Measurements from ENCODE around the gene HPSE2. TPM values are rescaled to one million over a fixed set of nuclear protein-coding genes. Genes with fewer than 3 reads are reported as not detected.

HPSE2 gene
- total RNA-seq, 1 donor from 2014 or later, result under 0.01 TPM

DNA sequence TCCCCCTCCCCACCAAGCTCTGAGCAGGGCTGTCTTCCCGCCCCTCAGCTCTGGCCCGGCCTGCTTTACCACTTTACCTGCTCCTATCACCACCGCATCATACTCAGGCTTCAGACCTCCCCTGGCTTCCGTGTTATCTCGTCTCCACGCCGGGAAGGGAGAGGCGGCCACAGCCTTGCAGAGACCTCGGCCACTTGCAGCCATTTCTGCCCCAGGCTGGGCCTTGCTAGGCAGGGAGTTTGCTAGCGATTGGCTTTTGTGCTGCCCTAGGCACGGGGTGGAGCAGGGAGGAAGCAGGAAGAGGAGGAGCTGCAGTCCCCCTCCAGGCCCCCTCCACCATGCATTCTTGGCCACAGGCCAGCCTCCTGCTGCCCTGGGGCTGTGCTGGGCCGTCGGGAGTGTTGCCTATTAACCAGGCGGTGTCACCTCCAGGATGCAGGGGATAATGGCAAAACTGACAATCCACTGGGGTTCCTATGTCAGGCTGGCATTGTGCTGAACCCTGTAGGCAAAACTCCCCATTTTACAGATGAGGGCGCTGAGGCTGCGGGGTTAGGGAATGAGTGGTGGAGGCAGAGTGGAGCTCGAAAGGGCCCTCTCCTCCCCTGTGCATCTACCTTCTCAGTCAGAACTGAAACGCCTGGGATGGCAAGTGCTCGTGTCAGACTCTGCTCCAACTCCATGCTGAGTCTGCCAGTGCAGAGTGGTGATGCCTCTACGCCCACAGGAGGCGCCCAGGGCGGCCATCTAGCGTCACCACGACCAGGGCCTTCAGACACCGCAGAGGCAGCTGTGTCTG, 820.5 kb downstream of the HPSE2 start, which contains the start of gene PYROXD2:
Gene PYROXD2 (minus strand): TSS at position 251 of the 799 bp plus-strand sequence. CDS start 47 bp downstream, at position 204.
- H3K9ac ChIP-seq (ENCODE audit: low read depth in 1 of 3, low read length in 3 of 3), result peak within 1 kb of the TSS; percentile 81 to 94 (median 82)
- peaks cover 23 to 29% (median 26%) of the 10 kb centered on the region in 3 donors for H3K36me3 ChIP-seq (ENCODE audit: control insufficient read depth in 3 of 3, insufficient read depth in 3 of 3, low read length in 3 of 3)
- H3K4me3 ChIP-seq (ENCODE audit: low read length in 3 of 3), result peak within 1 kb of the TSS; percentile 81 to 93 (median 92)
- peak within 1 kb of the TSS; percentile 74 for H3K27ac ChIP-seq (ENCODE audit: low read depth, low read length)
- H3K9me3 ChIP-seq (ENCODE audit: control insufficient read depth in 3 of 3, low read length in 3 of 3), result no peaks in the 10 kb centered on the region
- H3K27me3 ChIP-seq (ENCODE audit: control insufficient read depth in 3 of 3, insufficient read depth in 3 of 3, low read length in 3 of 3), result no peaks in the 10 kb centered on the region
- peaks cover 26 to 42% (median 38%) of the 10 kb centered on the region in 3 donors for H3K4me1 ChIP-seq (ENCODE audit: control insufficient read depth in 3 of 3, insufficient read depth in 3 of 3, low read length in 3 of 3)

DNA sequence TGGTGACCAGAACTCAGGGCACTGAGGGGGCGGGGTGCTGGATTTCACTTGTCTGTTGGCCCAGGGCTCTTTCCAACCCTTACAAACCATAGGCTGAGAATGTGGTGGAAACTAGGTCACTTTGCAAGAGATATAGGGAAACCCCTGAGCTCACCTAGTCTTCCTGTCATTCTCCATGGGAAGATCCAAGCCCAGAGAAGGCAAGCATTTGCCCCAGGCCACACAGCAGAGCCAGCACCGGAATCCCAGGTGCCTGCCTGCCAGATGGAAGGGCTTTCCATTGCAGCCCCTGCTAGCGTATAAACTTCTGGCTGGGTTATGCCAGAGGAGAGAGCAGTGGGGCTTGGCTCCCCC, 821.1 kb downstream of the HPSE2 start:
- peaks cover 26 to 44% (median 38%) of the 10 kb centered on the region in 3 donors for H3K4me1 ChIP-seq (ENCODE audit: control insufficient read depth in 3 of 3, insufficient read depth in 3 of 3, low read length in 3 of 3)
- peak overlapping the region; percentile 81 to 93 (median 92) for H3K4me3 ChIP-seq (ENCODE audit: low read length in 3 of 3)

DNA sequence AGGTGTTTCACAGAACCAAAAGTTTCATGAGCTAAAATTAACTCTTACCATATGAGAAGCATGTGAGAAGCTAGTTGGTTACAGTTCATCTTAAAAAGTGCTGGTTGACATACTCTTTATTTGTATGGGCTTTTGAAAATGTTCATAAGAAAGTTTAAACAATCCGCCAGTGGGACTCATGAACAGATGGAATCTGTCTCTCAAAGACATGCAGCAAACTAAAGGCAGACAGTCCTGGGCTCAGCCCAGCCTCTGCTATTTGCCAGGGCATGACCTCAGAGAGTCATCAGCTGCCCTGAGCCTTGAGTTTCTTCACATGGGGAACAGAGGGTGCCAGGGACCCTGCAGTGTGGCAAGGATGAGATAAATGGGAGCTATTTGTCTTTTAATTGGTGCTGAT, 823.9 kb downstream of the HPSE2 start:
- Histone ChIP-seq H3K9ac (ENCODE audit: low read depth in 1 of 3, low read length in 3 of 3) (peak overlapping the region in 1 of 3 donors; percentile 25), H3K4me1 (ENCODE audit: control insufficient read depth in 3 of 3, insufficient read depth in 3 of 3, low read length in 3 of 3) (peaks cover 29 to 48% (median 44%) of the 10 kb centered on the region in 3 donors), H3K4me3 (ENCODE audit: low read length in 3 of 3) (no peak overlapping the region), H3K27me3 (ENCODE audit: control insufficient read depth in 3 of 3, insufficient read depth in 3 of 3, low read length in 3 of 3) (no peaks in the 10 kb centered on the region), H3K9me3 (ENCODE audit: control insufficient read depth in 3 of 3, low read length in 3 of 3) (no peaks in the 10 kb centered on the region), H3K27ac (ENCODE audit: low read depth, low read length) (peak overlapping the region; percentile 5), H3K36me3 (ENCODE audit: control insufficient read depth in 3 of 3, insufficient read depth in 3 of 3, low read length in 3 of 3) (peaks cover 0 to 4% (median 3%) of the 10 kb centered on the region in 3 donors)

More for the DNA sequence above, 821.1 kb downstream of the HPSE2 start:
- peaks cover 20 to 24% (median 20%) of the 10 kb centered on the region in 3 donors for H3K36me3 ChIP-seq (ENCODE audit: control insufficient read depth in 3 of 3, insufficient read depth in 3 of 3, low read length in 3 of 3)
- H3K27ac ChIP-seq (ENCODE audit: low read depth, low read length), result peak overlapping the region; percentile 74
- H3K9ac ChIP-seq (ENCODE audit: low read depth in 1 of 3, low read length in 3 of 3), result peak overlapping the region; percentile 81 to 94 (median 82)
- no peaks in the 10 kb centered on the region for H3K9me3 ChIP-seq (ENCODE audit: control insufficient read depth in 3 of 3, low read length in 3 of 3)
- no peaks in the 10 kb centered on the region for H3K27me3 ChIP-seq (ENCODE audit: control insufficient read depth in 3 of 3, insufficient read depth in 3 of 3, low read length in 3 of 3)

DNA sequence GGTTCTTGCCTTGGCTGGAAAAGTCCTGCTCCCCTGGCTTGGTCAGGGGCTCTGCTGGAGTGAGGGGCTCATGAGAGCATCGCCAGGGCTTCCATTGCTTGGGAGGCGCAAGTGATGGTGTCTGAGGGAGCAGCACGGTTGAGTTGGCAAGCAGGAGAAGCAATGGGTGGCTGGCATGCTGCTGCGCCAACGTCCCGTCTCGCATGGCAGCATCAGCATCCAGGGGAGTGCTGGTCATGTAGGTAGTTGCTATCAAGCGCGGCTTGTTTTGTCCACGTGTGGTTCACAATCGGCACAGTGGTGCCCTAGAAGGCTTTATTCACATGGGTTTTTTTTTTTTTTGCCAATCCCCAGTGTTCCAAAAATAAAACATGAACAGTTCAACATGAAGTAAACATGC, 824.5 kb downstream of the HPSE2 start:
- Histone ChIP-seq H3K36me3 (ENCODE audit: control insufficient read depth in 3 of 3, insufficient read depth in 3 of 3, low read length in 3 of 3) (peaks cover 0 to 2% (median 0%) of the 10 kb centered on the region in 3 donors), H3K9me3 (ENCODE audit: control insufficient read depth in 3 of 3, low read length in 3 of 3) (no peaks in the 10 kb centered on the region), H3K27ac (ENCODE audit: low read depth, low read length) (peak overlapping the region; percentile 5), H3K4me3 (ENCODE audit: low read length in 3 of 3) (no peak overlapping the region), H3K27me3 (ENCODE audit: control insufficient read depth in 3 of 3, insufficient read depth in 3 of 3, low read length in 3 of 3) (no peaks in the 10 kb centered on the region), H3K9ac (ENCODE audit: low read depth in 1 of 3, low read length in 3 of 3) (peak overlapping the region in 1 of 3 donors; percentile 25), H3K4me1 (ENCODE audit: control insufficient read depth in 3 of 3, insufficient read depth in 3 of 3, low read length in 3 of 3) (peaks cover 29 to 48% (median 44%) of the 10 kb centered on the region in 3 donors)

DNA sequence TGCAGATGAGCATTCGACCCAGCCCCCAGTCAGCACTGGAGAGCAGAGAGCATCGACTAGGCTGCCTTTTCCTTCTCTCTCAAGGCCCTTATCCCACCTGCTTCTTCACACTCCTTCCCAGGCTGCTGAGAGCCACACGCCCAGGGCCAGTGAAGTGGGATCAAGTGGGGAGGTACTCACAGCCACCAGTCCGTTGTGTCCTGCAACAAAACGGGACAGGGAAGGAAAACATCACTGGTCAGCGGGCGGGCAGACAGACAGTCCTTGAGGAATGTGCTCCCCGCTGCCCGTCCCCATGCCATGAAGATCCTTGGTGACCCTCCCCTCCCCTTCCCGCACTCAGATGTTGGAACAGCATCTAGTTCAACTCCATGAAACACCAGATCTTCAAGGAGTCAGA, 824.9 kb downstream of the HPSE2 start:
- Histone ChIP-seq H3K36me3 (ENCODE audit: control insufficient read depth in 3 of 3, insufficient read depth in 3 of 3, low read length in 3 of 3) (peaks cover 0 to 2% (median 0%) of the 10 kb centered on the region in 3 donors), H3K27ac (ENCODE audit: low read depth, low read length) (no peak overlapping the region), H3K9me3 (ENCODE audit: control insufficient read depth in 3 of 3, low read length in 3 of 3) (no peaks in the 10 kb centered on the region), H3K4me3 (ENCODE audit: low read length in 3 of 3) (no peak overlapping the region), H3K4me1 (ENCODE audit: control insufficient read depth in 3 of 3, insufficient read depth in 3 of 3, low read length in 3 of 3) (peaks cover 27 to 48% (median 41%) of the 10 kb centered on the region in 3 donors), H3K9ac (ENCODE audit: low read depth in 1 of 3, low read length in 3 of 3) (no peak overlapping the region), H3K27me3 (ENCODE audit: control insufficient read depth in 3 of 3, insufficient read depth in 3 of 3, low read length in 3 of 3) (no peaks in the 10 kb centered on the region)

DNA sequence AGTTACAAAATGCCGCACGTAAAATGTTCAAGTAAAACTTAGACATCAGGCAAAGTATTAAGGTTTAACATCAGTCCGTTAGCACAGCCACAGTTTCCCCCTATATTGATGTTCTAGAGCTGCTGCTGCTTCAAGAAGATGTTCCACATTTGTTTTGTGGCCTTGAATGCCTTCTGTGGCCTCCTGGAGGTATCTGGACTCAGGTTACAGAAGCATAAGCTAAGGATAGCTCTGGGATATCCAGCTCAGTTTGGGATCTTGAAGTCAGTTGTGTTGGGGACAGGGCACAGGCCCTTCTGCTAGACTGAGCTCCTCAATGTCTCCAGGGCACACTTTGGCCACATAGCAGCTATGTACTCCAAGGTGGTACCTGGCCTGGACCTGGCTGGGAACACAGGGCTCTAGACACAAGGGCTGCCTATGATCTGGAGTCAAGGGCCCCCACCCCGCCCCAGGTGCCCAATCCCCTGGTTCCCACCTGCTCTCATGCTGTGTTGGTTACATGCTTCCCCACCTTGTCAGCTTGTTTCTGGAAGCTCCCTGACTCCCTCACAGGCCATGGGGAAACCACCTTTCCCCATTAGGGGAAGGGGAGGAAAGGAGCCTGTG, 825.4 kb downstream of the HPSE2 start:
- peaks cover 21 to 43% (median 36%) of the 10 kb centered on the region in 3 donors for H3K4me1 ChIP-seq (ENCODE audit: control insufficient read depth in 3 of 3, insufficient read depth in 3 of 3, low read length in 3 of 3)
- H3K36me3 ChIP-seq (ENCODE audit: control insufficient read depth in 3 of 3, insufficient read depth in 3 of 3, low read length in 3 of 3), result peaks cover 0 to 2% (median 0%) of the 10 kb centered on the region in 3 donors
- peak overlapping the region in 1 of 3 donors; percentile 13 for H3K9ac ChIP-seq (ENCODE audit: low read depth in 1 of 3, low read length in 3 of 3)
- H3K4me3 ChIP-seq (ENCODE audit: low read length in 3 of 3), result no peak overlapping the region
- H3K9me3 ChIP-seq (ENCODE audit: control insufficient read depth in 3 of 3, low read length in 3 of 3), result no peaks in the 10 kb centered on the region
- no peaks in the 10 kb centered on the region for H3K27me3 ChIP-seq (ENCODE audit: control insufficient read depth in 3 of 3, insufficient read depth in 3 of 3, low read length in 3 of 3)
- H3K27ac ChIP-seq (ENCODE audit: low read depth, low read length), result no peak overlapping the region

DNA sequence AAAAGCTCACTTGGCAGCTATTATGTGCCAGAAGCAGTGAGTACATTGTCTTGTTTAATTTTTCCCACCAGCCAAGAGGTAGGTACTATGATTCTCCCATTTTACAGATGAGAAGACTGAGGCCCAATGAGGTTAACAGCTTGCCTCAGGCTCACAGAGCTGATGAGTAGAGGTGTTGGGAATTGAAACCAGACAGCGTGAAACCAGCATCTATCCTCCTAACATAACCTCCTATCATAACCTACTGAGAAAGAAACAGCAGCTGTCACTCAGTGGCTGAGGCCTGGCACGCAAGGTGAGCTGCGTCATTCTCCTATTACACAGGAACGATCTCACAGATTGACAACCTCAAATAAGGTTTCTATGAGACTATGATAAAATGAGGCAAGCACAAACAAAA, 826.9 kb downstream of the HPSE2 start:
- Histone ChIP-seq H3K9ac (ENCODE audit: low read depth in 1 of 3, low read length in 3 of 3) (no peak overlapping the region), H3K27ac (ENCODE audit: low read depth, low read length) (no peak overlapping the region), H3K4me3 (ENCODE audit: low read length in 3 of 3) (no peak overlapping the region), H3K27me3 (ENCODE audit: control insufficient read depth in 3 of 3, insufficient read depth in 3 of 3, low read length in 3 of 3) (no peaks in the 10 kb centered on the region), H3K36me3 (ENCODE audit: control insufficient read depth in 3 of 3, insufficient read depth in 3 of 3, low read length in 3 of 3) (peaks cover 0 to 2% (median 0%) of the 10 kb centered on the region in 3 donors), H3K9me3 (ENCODE audit: control insufficient read depth in 3 of 3, low read length in 3 of 3) (no peaks in the 10 kb centered on the region), H3K4me1 (ENCODE audit: control insufficient read depth in 3 of 3, insufficient read depth in 3 of 3, low read length in 3 of 3) (peaks cover 10 to 29% (median 22%) of the 10 kb centered on the region in 3 donors)

DNA sequence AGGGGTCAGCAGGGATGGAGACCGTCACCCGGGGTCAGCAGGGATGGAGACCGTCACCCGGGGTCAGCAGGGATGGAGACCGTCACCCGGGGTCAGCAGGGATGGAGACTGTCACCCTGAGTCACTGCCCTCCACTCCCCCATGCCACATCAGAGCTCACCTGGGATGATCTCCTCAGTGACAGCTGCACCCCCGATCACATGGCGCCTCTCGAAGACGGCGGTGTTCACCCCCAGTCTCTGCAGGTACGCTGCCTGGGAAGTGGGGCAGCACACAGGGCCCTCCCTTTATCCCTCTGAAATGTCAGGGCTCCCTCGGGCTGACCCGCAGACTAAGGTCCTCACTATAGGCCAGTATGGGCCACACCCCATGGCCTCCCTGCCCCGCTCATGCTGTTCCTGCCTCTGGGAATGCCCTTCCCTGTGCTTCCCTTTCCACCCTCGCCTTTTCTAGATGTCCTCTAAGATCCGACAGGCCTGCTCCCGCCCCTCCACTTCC, 827.9 kb downstream of the HPSE2 start:
- Histone ChIP-seq H3K9ac (ENCODE audit: low read depth in 1 of 3, low read length in 3 of 3) (no peak overlapping the region), H3K27ac (ENCODE audit: low read depth, low read length) (no peak overlapping the region), H3K9me3 (ENCODE audit: control insufficient read depth in 3 of 3, low read length in 3 of 3) (no peaks in the 10 kb centered on the region), H3K4me1 (ENCODE audit: control insufficient read depth in 3 of 3, insufficient read depth in 3 of 3, low read length in 3 of 3) (peaks cover 10 to 29% (median 21%) of the 10 kb centered on the region in 3 donors), H3K4me3 (ENCODE audit: low read length in 3 of 3) (no peak overlapping the region), H3K36me3 (ENCODE audit: control insufficient read depth in 3 of 3, insufficient read depth in 3 of 3, low read length in 3 of 3) (peaks cover 0 to 4% (median 2%) of the 10 kb centered on the region in 3 donors), H3K27me3 (ENCODE audit: control insufficient read depth in 3 of 3, insufficient read depth in 3 of 3, low read length in 3 of 3) (no peaks in the 10 kb centered on the region)
